Immature natural killer cell (primary cell): Measurements from ENCODE around the gene WNT3. TPM values are rescaled to one million over a fixed set of nuclear protein-coding genes. Genes with fewer than 3 reads are reported as not detected.
"Not testable (repeated sequence)": the region's sequence is repeated elsewhere in the genome, so short reads cannot be mapped to it uniquely, and the experiment has no call there.

Experiments
- DNase-seq, 3 donors: peaks; one replicate each; pipeline ENCODE4 v3.0.0; 2022; ENCODE audit warnings: mixed read lengths in 1 of 3
- H3K27ac Mint-ChIP-seq, 6 donors: one replicate each; pipeline ENCODE4 v1.8.0; 2020; ENCODE audit warnings: mixed read lengths in 6 of 6, mild to moderate bottlenecking in 5 of 6, inconsistent platforms in 4 of 6, moderate library complexity in 3 of 6
- H3K27me3 Mint-ChIP-seq, 3 donors: one replicate each; pipeline ENCODE4 v1.8.0; 2020 to 2021; ENCODE audit warnings: low read depth in 3 of 3, mild to moderate bottlenecking in 3 of 3, mixed read lengths in 3 of 3, moderate library complexity in 3 of 3, inconsistent platforms in 1 of 3
- H3K36me3 Mint-ChIP-seq, 3 donors: one replicate each; pipeline ENCODE4 v1.8.0; 2020; ENCODE audit warnings: mixed read lengths in 3 of 3, inconsistent platforms in 2 of 3, mild to moderate bottlenecking in 2 of 3
- H3K4me1 Mint-ChIP-seq, 2 donors: one replicate each; pipeline ENCODE4 v1.8.0; 2020; ENCODE audit warnings: inconsistent platforms in 2 of 2, mild to moderate bottlenecking in 2 of 2, mixed read lengths in 2 of 2, moderate library complexity in 1 of 2
- H3K4me3 Mint-ChIP-seq, 5 donors: one replicate each; pipeline ENCODE4 v1.8.0; 2020; ENCODE audit warnings: mild to moderate bottlenecking in 5 of 5, mixed read lengths in 5 of 5, inconsistent platforms in 3 of 5, moderate library complexity in 3 of 5
- H3K9me3 Mint-ChIP-seq, 6 donors: one replicate each; pipeline ENCODE4 v1.8.0; 2020; ENCODE audit warnings: mild to moderate bottlenecking in 6 of 6, mixed read lengths in 6 of 6, inconsistent platforms in 4 of 6, moderate library complexity in 3 of 6
- polyA plus RNA-seq, 3 donors: library from polyadenylated mRNA; unstranded; fragments of 300-500 nt; fragmentation: Illumina TruSeq; gene quantifications; one replicate each; pipeline ENCODE4 v1.2.3, GENCODE V29; 2021

Gene WNT3
- polyA plus RNA-seq, 3 donors from 2014 or later = 0.12 to 0.17 TPM; not detected in 1

DNA sequence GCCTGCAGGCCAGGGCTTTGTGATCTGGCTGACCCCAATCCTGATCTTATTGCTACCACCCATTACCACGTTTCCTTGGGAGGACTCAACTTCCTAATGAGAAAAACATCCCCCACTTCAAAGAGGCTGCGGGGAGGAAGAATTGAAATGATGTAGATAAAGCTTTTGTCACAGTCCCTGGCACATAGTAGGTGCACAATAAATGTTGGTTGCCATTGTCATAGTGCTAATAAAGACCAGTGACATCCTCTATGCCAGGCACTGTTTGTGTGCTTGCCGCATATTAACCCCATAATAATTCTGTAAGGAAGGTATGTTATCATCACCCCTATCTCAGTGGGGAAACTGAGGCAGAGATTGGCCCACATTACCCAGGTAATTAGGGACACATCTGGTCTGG lies 22.4 kb downstream of the WNT3 start:
- peaks cover 2 to 19% (median 4%) of the 10 kb centered on the region in 3 donors for H3K27me3 Mint-ChIP-seq
- H3K4me3 Mint-ChIP-seq = no peak overlapping the region

DNA sequence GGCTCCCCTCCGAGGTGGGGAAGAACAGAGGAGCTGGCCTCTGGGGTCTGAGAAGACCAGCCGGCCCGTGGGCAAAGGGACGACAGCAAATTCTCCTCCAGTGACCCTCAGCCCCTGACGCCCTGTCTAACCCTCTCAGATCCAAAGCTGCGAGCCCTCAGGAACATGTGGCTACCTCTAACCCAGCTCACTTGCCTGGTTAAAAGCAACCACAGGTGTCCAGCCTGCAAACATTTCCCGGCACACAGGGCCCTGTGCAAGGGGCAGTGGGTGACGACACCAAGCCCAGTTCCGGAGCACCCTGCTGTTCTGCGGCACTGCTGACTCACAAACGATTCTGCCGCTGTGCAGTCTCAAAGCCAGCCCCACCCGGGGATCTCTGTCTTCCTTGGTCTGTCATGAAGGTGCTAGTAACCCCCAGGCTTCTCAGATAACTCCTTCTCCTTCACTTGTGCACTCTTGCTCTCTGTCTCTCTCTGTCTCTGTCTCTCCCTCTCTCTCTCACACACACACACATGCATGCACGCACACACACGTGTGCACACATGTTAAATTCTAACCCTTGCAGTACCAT lies 23.0 kb downstream of the WNT3 start:
- H3K4me1 Mint-ChIP-seq = no peaks in the 10 kb centered on the region
- peaks cover 1 to 18% (median 2%) of the 10 kb centered on the region in 3 donors for H3K27me3 Mint-ChIP-seq
- no peak overlapping the region for H3K27ac Mint-ChIP-seq
- no peak for DNase-seq
- peaks cover 0 to 1% (median 0%) of the 10 kb centered on the region in 6 donors for H3K9me3 Mint-ChIP-seq
- no peaks in the 10 kb centered on the region for H3K36me3 Mint-ChIP-seq
- H3K4me3 Mint-ChIP-seq = no peak overlapping the region

More for the DNA sequence above, 22.4 kb downstream of the WNT3 start:
- Mint-ChIP-seq H3K27ac (no peak overlapping the region), H3K9me3 (no peaks in the 10 kb centered on the region), H3K4me1 (no peaks in the 10 kb centered on the region), H3K36me3 (no peaks in the 10 kb centered on the region)
- no peak for DNase-seq

DNA sequence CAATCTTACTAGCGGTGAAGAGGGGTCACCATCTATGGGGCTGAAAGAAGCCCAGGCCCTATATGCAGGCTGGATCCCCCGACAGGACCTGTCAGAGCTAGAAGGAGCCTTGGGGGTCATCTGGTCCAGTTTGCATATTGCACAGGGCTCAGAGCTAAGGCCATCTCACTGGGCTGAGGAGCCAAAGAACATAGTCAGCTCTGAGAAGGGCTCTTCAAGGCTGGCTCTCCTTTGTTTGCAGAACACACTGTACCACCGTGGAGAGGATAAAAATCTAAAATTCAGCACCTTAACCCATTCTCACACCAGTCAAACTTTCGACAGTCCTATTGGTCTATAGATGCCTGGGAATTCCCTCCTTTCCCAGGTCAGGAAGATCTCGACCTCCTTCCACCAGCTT lies 24.2 kb downstream of the WNT3 start:
- Mint-ChIP-seq H3K27me3 (peaks cover 0 to 19% (median 2%) of the 10 kb centered on the region in 3 donors), H3K9me3 (peaks cover 0 to 1% (median 0%) of the 10 kb centered on the region in 6 donors), H3K27ac (no peak overlapping the region), H3K36me3 (no peaks in the 10 kb centered on the region), H3K4me1 (no peaks in the 10 kb centered on the region), H3K4me3 (no peak overlapping the region)
- no peak for DNase-seq

DNA sequence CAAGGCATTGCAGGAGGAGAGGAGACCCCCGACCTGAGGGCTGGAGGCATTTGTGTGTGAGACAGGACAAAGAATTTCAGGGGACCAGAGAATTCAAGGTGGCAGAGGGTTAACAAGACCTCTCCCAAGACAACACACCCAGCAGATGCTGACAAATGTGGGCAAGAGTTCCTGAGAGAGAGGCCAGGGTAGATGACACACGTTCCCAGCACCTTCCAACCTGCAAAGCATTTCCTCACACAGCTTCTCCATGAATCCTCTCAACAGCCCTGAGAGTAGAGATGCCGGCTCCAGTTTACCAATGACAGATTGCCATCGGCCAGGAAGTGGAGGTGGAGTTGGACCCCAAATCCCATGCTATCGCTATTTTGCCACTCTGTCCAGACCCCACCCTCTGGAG lies 25.0 kb downstream of the WNT3 start:
- H3K27ac Mint-ChIP-seq = no peak overlapping the region
- H3K4me3 Mint-ChIP-seq = no peak overlapping the region
- H3K36me3 Mint-ChIP-seq = no peaks in the 10 kb centered on the region
- H3K4me1 Mint-ChIP-seq = no peaks in the 10 kb centered on the region
- H3K27me3 Mint-ChIP-seq = peaks cover 0 to 22% (median 0%) of the 10 kb centered on the region in 3 donors
- DNase-seq = no peak
- H3K9me3 Mint-ChIP-seq = peaks cover 0 to 1% (median 0%) of the 10 kb centered on the region in 6 donors

DNA sequence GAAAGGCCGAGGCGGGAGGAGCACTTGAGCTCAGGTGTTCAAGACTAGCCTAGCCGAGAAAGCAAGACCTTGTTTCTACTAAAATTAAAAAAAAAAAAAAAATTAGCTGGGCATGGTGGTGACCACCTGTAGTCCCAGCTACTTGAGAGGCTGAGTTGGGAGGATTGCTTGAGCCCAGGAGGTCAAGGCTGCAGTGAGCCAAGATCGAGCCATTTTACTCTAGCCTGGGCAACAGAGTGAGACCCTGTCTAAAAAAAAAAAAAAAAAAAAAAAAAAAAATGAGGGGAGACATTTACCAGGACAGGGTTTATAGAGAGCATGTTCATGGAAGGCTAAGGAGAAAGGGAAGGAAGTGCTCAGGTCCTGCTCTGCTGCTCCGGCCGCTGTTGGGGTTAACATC lies 25.5 kb downstream of the WNT3 start:
- H3K27me3 Mint-ChIP-seq = peaks cover 0 to 22% (median 0%) of the 10 kb centered on the region in 3 donors
- not testable (repeated sequence) for H3K4me3 Mint-ChIP-seq, H3K9me3 Mint-ChIP-seq, DNase-seq, H3K27ac Mint-ChIP-seq, H3K4me1 Mint-ChIP-seq, H3K36me3 Mint-ChIP-seq

DNA sequence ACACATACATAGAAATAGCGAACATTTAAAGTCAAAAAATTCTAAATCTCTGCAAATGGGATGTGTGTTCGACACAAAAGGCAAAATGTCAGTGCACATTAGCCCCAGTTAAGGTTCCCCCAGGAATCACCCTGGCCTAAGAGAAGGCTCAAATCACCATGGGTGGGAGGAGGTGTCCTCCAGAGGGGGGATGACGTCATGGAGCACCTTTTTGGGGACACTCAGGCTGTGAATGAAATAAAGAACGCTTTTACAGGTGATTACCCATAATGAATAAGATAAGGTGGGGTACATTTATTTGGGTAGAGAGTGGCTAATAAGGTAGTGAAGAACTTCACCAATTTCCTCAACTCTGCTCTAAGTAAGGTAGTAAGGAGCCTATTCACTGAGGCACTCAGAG lies 26.4 kb downstream of the WNT3 start:
- H3K36me3 Mint-ChIP-seq = no peaks in the 10 kb centered on the region
- H3K4me1 Mint-ChIP-seq = no peaks in the 10 kb centered on the region
- no peak overlapping the region for H3K4me3 Mint-ChIP-seq
- H3K27ac Mint-ChIP-seq = no peak overlapping the region
- H3K9me3 Mint-ChIP-seq = peaks cover 0 to 1% (median 0%) of the 10 kb centered on the region in 6 donors
- peaks cover 0 to 21% (median 0%) of the 10 kb centered on the region in 3 donors for H3K27me3 Mint-ChIP-seq
- DNase-seq = no peak

DNA sequence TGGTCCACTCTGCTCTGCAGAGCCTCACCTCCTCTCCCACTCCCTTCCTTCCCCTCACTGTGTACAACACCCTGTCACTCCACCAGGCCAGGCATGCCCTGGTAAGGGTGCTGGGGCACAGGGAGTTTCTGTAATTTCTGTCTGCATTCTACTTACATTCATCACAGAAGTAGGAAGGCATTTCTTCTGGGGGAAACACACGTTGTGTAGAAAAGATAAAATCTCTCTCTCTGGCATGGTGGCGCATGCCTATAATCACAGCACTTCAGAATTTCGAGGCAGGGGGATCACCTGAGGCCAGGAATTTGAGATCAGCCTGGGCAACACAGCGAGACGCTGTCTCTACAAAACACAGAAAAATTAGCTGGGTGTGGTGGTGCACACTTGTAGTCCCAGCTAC lies 27.0 kb downstream of the WNT3 start:
- DNase-seq = no peak
- Mint-ChIP-seq H3K36me3 (no peaks in the 10 kb centered on the region), H3K9me3 (peaks cover 0 to 1% (median 0%) of the 10 kb centered on the region in 6 donors), H3K4me3 (no peak overlapping the region), H3K27ac (no peak overlapping the region), H3K4me1 (no peaks in the 10 kb centered on the region), H3K27me3 (peaks cover 0 to 20% (median 0%) of the 10 kb centered on the region in 3 donors)

DNA sequence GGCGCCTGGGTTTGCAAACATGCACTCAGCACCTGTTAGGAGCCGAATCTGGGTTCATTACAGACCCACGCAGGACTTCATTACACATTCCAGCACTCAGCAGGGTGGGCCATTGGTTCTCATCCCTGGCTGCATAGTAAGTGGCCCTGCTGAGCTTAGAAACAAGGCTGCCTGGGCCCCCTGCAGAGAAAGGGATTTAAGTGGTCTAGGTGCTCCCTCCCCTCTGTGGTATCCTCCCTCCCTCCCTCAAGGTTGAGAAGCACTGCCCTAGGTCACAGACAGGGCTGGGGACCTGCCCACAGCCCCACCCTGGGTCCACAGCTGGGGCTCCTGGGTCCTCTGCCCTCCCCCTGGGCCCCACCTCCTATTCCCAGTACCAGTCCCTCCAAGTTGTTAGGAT lies 28.3 kb downstream of the WNT3 start:
- Mint-ChIP-seq H3K4me3 (no peak overlapping the region), H3K4me1 (no peaks in the 10 kb centered on the region), H3K36me3 (no peaks in the 10 kb centered on the region), H3K9me3 (peaks cover 0 to 1% (median 0%) of the 10 kb centered on the region in 6 donors), H3K27me3 (peaks cover 0 to 20% (median 0%) of the 10 kb centered on the region in 3 donors), H3K27ac (no peak overlapping the region)
- DNase-seq = no peak

DNA sequence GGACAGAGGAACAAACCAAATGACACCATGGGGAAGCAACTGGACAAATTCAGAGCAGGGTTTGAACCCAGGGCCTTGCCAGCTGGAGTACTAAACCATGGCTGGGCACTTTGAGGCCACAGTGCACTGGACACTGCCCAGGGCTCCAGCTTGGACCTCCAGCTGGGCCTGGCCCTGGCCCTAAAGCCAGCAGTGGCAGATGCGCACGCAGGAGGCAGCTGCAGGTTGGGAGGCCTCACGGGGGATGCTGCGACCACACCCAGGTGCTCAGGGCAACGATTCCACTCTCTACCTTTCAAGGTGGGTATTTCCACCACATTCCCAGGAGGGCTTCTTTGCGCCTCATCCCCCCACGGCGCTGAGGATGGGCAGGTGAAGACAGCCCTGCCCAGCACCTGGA lies 28.9 kb downstream of the WNT3 start:
- peaks cover 0 to 1% (median 0%) of the 10 kb centered on the region in 6 donors for H3K9me3 Mint-ChIP-seq
- no peaks in the 10 kb centered on the region for H3K36me3 Mint-ChIP-seq
- peaks cover 0 to 20% (median 0%) of the 10 kb centered on the region in 3 donors for H3K27me3 Mint-ChIP-seq
- no peak overlapping the region for H3K4me3 Mint-ChIP-seq
- H3K4me1 Mint-ChIP-seq = no peaks in the 10 kb centered on the region
- no peak overlapping the region for H3K27ac Mint-ChIP-seq
- DNase-seq = no peak

DNA sequence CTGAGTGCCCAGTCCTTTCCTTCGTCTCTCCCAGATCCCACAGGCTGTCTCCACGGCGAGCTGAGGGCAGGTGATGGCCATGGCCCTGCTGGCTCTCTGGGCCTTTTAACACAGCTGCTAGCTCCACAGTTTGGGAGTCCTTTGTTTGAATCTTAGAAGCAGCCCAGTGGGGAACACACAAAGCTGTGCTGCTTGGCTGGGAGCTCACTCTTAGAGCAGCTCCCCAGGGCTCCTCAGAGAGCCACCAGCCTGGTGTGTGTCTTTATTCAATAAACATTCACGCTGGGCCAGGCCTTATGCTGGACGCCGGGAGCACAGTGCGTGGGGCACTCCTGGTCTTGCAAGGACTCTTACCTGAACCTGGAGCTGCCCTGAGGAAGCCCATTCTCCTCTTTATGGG lies 29.7 kb downstream of the WNT3 start:
- no peaks in the 10 kb centered on the region for H3K36me3 Mint-ChIP-seq
- H3K4me3 Mint-ChIP-seq = no peak overlapping the region
- no peak for DNase-seq
- no peaks in the 10 kb centered on the region for H3K4me1 Mint-ChIP-seq
- peaks cover 0 to 11% (median 0%) of the 10 kb centered on the region in 3 donors for H3K27me3 Mint-ChIP-seq
- H3K9me3 Mint-ChIP-seq = peaks cover 0 to 1% (median 0%) of the 10 kb centered on the region in 6 donors
- no peak overlapping the region for H3K27ac Mint-ChIP-seq

DNA sequence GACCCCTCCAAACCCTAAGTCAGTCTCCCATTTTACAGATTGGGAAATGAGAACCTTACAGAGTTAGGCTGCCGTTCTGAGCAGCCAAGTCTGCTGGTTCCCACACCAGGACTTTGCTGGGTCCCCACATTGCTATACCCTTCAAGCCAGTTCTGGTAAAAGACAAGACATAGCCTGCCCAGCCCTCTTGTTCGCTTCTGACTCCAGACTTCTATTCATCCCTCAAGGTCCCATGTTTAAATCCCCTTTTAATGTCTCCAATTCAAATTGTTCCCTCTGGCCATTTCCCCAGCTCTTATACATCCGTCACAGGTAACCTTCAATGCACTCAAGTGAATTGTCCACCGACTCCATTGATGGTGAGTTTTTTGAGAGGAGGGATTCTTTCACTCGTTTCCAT lies 30.2 kb downstream of the WNT3 start:
- peaks cover 0 to 1% (median 0%) of the 10 kb centered on the region in 6 donors for H3K9me3 Mint-ChIP-seq
- H3K27me3 Mint-ChIP-seq = peaks cover 0 to 12% (median 0%) of the 10 kb centered on the region in 3 donors
- no peaks in the 10 kb centered on the region for H3K4me1 Mint-ChIP-seq
- DNase-seq = no peak
- no peaks in the 10 kb centered on the region for H3K36me3 Mint-ChIP-seq
- H3K4me3 Mint-ChIP-seq = no peak overlapping the region
- peak overlapping the region in 1 of 6 donors; percentile 12 for H3K27ac Mint-ChIP-seq

DNA sequence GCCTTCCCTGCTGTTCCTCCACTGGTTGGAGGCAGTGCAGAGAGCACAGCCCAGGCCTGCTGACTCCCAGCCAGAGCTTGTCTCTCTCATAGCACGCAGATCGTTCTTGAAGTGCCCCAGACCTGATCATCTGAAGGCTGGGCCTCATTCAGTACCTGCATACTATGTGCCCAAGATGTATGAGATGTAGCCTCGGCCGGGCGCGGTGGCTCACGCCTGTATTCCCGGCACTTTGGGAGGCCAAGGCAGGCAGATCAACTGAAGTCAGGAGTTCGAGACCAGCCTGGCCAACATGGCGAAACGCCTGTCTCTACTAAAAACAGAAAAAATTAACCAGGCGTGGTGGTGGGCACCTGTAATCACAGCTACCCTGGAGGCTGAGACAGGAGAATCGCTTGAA lies 31.0 kb downstream of the WNT3 start:
- Mint-ChIP-seq H3K27me3 (peaks cover 0 to 12% (median 0%) of the 10 kb centered on the region in 3 donors), H3K27ac (no peak overlapping the region), H3K4me1 (no peaks in the 10 kb centered on the region), H3K4me3 (no peak overlapping the region), H3K9me3 (peaks cover 0 to 1% (median 0%) of the 10 kb centered on the region in 6 donors), H3K36me3 (no peaks in the 10 kb centered on the region)
- DNase-seq = no peak

DNA sequence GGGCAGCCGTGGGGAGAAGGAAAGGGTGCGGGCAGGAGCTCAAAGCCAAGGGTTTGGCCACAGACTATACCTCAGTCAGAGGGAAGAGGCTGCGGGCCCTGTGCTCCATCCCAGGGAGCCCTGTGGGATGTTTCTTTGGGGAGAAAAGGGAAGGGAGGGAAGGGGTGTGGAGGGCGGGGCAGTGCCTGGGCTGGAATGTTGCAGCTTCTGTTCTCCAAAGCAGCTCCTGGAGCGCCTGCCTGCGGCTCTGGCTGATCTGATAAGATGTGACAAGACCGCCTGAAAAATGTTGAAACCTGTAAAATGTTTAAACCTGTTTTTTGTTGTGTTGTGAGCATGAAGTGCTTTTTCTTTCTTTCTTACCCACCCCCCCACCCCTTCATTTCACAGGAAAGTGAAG lies 32.8 kb downstream of the WNT3 start:
- Mint-ChIP-seq H3K27ac (no peak overlapping the region), H3K9me3 (no peaks in the 10 kb centered on the region), H3K27me3 (peaks cover 0 to 7% (median 1%) of the 10 kb centered on the region in 3 donors), H3K4me1 (no peaks in the 10 kb centered on the region), H3K4me3 (no peak overlapping the region), H3K36me3 (no peaks in the 10 kb centered on the region)
- no peak for DNase-seq

DNA sequence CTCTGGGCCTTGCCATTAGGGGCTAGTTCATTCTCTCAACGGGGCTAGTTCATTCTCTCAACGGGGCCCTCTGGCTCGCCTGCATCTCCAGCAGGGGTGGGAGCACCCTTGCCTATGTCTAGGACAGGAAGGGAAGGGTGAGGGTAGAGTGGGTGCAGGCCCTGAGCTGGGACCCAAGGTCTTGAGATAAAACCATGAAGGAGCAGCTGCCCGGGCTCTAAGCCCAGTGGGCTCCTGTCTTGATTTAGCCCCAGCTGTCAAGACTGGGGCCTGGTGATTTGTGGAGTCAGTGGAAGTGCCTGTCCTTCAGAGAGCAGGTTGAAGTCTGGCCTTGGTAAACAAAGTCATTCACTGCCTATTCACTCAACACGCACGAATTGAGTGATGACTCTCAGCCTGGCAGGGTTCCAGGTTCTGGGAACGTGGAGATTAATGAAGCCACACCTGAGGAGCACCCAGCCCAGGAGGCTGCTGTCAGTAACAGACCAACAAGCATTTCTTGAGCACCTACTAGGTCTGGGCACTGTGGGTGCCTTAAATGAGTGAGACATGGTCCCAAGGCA lies 35.4 kb downstream of the WNT3 start:
- H3K27ac Mint-ChIP-seq = no peak overlapping the region
- no peaks in the 10 kb centered on the region for H3K9me3 Mint-ChIP-seq
- no peak overlapping the region for H3K4me3 Mint-ChIP-seq
- H3K27me3 Mint-ChIP-seq = peaks cover 1 to 5% (median 2%) of the 10 kb centered on the region in 3 donors
- no peaks in the 10 kb centered on the region for H3K4me1 Mint-ChIP-seq
- H3K36me3 Mint-ChIP-seq = no peaks in the 10 kb centered on the region
- no peak for DNase-seq
